Loucy (cell line): ENCODE results near the gene ALDH1A2.

Experiments
- H2AFZ ChIP-seq: fragments of 200-600 bp; sonication (generic); 2 replicates; pipeline ENCODE4 v1.6.0; 2016; ENCODE audit warnings: antibody characterized with exemption, mild to moderate bottlenecking, low read length, moderate library complexity
- H3F3A ChIP-seq: fragments of 200-600 bp; 2 replicates; pipeline ENCODE4 v1.6.0; 2016; ENCODE audit warnings: antibody characterized with exemption, low read depth, mild to moderate bottlenecking
- H3K27me3 ChIP-seq: fragments of 200-600 bp; sonication (generic); 2 replicates; pipeline ENCODE4 v1.6.1; 2014; ENCODE audit warnings: low read length, mild to moderate bottlenecking; ENCODE audit not compliant: insufficient read depth, poor library complexity, severe bottlenecking
- H3K36me3 ChIP-seq: fragments of 200-600 bp; sonication (generic); 2 replicates; pipeline ENCODE4 v1.6.1; 2016; ENCODE audit warnings: low read length; ENCODE audit not compliant: insufficient read depth
- H3K4me1 ChIP-seq: fragments of 200-600 bp; sonication (generic); 2 replicates; pipeline ENCODE4 v1.5.1; 2014; ENCODE audit warnings: low read length, mild to moderate bottlenecking; ENCODE audit not compliant: insufficient read depth, poor library complexity, severe bottlenecking
- H3K4me2 ChIP-seq: fragments of 200-600 bp; sonication (generic); 2 replicates; pipeline ENCODE4 v1.6.0; 2014; ENCODE audit warnings: antibody characterized with exemption, low read length, low read depth, mild to moderate bottlenecking; ENCODE audit not compliant: poor library complexity, severe bottlenecking
- H3K4me3 ChIP-seq: fragments of 200-600 bp; sonication (generic); 2 replicates; pipeline ENCODE4 v1.5.1; 2014; ENCODE audit warnings: low read length, mild to moderate bottlenecking, mixed read lengths; ENCODE audit not compliant: poor library complexity, severe bottlenecking
- H3K79me2 ChIP-seq: fragments of 200-600 bp; sonication (generic); 2 replicates; pipeline ENCODE4 v1.6.1; 2014; ENCODE audit warnings: low read length; ENCODE audit not compliant: insufficient read depth
- H3K9ac ChIP-seq: fragments of 200-600 bp; sonication (generic); 2 replicates; pipeline ENCODE4 v1.6.0; 2014; ENCODE audit warnings: mild to moderate bottlenecking, low read depth, low read length, moderate library complexity; ENCODE audit not compliant: poor library complexity, severe bottlenecking
- H3K9me2 ChIP-seq: fragments of 200-600 bp; sonication (generic); replicated peaks from 2 replicates; pipeline ENCODE4 v1.6.1; 2016; ENCODE audit warnings: low read depth, low read length, mixed read lengths
- H3K9me3 ChIP-seq: fragments of 200-600 bp; sonication (generic); 2 replicates; pipeline ENCODE4 v1.6.1; 2014; ENCODE audit warnings: mild to moderate bottlenecking, antibody characterized with exemption, low read length, low read depth; ENCODE audit not compliant: insufficient read depth
- H4K20me1 ChIP-seq: fragments of 200-600 bp; sonication (generic); 2 replicates; pipeline ENCODE4 v1.6.0; 2014; ENCODE audit warnings: antibody characterized with exemption, low read length, mild to moderate bottlenecking; ENCODE audit not compliant: insufficient read depth, poor library complexity, severe bottlenecking
- CTCF ChIP-seq: fragments of 200-600 bp; sonication (generic); conservative IDR thresholded peaks from 2 replicates; pipeline ENCODE4 v1.5.1; 2014; ENCODE audit warnings: mild to moderate bottlenecking, antibody characterized with exemption, low read length
- EZH2phosphoT487 ChIP-seq: fragments of 200-600 bp; IDR thresholded peaks from 2 replicates; pipeline ENCODE4 v1.6.1; 2018; ENCODE audit warnings: antibody characterized with exemption, mild to moderate bottlenecking, moderate library complexity, borderline replicate concordance

ALDH1A2 gene

GRCh38 chr15:58021332-58022230 is 43.9 kb downstream of the ALDH1A2 start:
- Histone ChIP-seq H3K9me3 (peaks cover 3% of the 10 kb centered on the region; the same call in 1 of the 2 replicates), H3K9ac (no peak overlapping the region), H3K79me2 (no peaks in the 10 kb centered on the region), H3K36me3 (no peaks in the 10 kb centered on the region), H3F3A (no peaks in the 10 kb centered on the region), H3K4me1 (no peaks in the 10 kb centered on the region), H2AFZ (no peak overlapping the region), H3K27me3 (peaks cover 5% of the 10 kb centered on the region), H3K4me3 (no peak overlapping the region), H3K9me2 (no peaks in the 10 kb centered on the region), H3K4me2 (no peak overlapping the region), H4K20me1 (no peaks in the 10 kb centered on the region)
- TF ChIP-seq EZH2phosphoT487 (no peak), CTCF (no peak)

- Histone ChIP-seq H3K79me2 (no peaks in the 10 kb centered on the region), H3K9me2 (no peaks in the 10 kb centered on the region), H3K36me3 (no peaks in the 10 kb centered on the region), H2AFZ (no peak overlapping the region), H3F3A (no peaks in the 10 kb centered on the region), H3K27me3 (peaks cover 15% of the 10 kb centered on the region), H3K4me3 (no peak overlapping the region), H3K4me2 (no peak overlapping the region), H3K9me3 (no peaks in the 10 kb centered on the region), H4K20me1 (no peaks in the 10 kb centered on the region), H3K9ac (no peak overlapping the region), H3K4me1 (no peaks in the 10 kb centered on the region)
- TF ChIP-seq CTCF, result no peak
- no peak for TF ChIP-seq EZH2phosphoT487
Observed at GRCh38 chr15:58019503-58020376, 45.8 kb downstream of the ALDH1A2 start.

- no peaks in the 10 kb centered on the region for H3F3A ChIP-seq
- H3K79me2 ChIP-seq, result no peaks in the 10 kb centered on the region
- H4K20me1 ChIP-seq, result no peaks in the 10 kb centered on the region
- peaks cover 20% of the 10 kb centered on the region for H3K27me3 ChIP-seq
- H3K4me1 ChIP-seq, result no peaks in the 10 kb centered on the region
- H3K9ac ChIP-seq, result no peak overlapping the region
- no peak overlapping the region for H2AFZ ChIP-seq
- H3K36me3 ChIP-seq, result no peaks in the 10 kb centered on the region
- H3K4me3 ChIP-seq, result no peak overlapping the region
- H3K9me3 ChIP-seq, result no peaks in the 10 kb centered on the region
- H3K9me2 ChIP-seq, result no peaks in the 10 kb centered on the region
- H3K4me2 ChIP-seq, result no peak overlapping the region
- TF ChIP-seq EZH2phosphoT487, result no peak
- TF ChIP-seq CTCF, result no peak
Observed at GRCh38 chr15:58017869-58018268, 47.6 kb downstream of the ALDH1A2 start.
